PC-3 (cell line): ENCODE measurements around the gene ANKIB1. TPM values are rescaled to one million over a fixed set of nuclear protein-coding genes. Genes with fewer than 3 reads are reported as not detected.

Source experiments
- ATAC-seq: fragments of 200-7000 bp; cut with Tn5 transposase; 2 replicates; pipeline ENCODE4 v1.9.1; 2020; ENCODE audit warnings: mild to moderate bottlenecking, moderate library complexity
- BruUV-seq: library from RNA; stranded (reverse); fragments of 400-500 nt; replicated peaks from 2 replicates; lab custom pipeline; 2021; lab: Mats Ljungman, UMichigan
- CTCF ChIA-PET: fragments of 300-600 bp; sonication (Branson Sonifier 250); formaldehyde crosslinking; loops from one replicate; lab custom pipeline; 2022; ENCODE audit warnings: antibody characterized with exemption; lab: Charles Lee
- POLR2A ChIA-PET: fragments of 300-600 bp; sonication (Branson Sonifier 250); formaldehyde crosslinking; loops from one replicate; lab custom pipeline; 2022; ENCODE audit warnings: antibody characterized with exemption; ENCODE audit not compliant: unreplicated experiment; lab: Charles Lee
- DNase-seq: peaks from one replicate; pipeline ENCODE4 v3.0.0-alpha.2; 2015
- H2AFZ ChIP-seq: fragments of 300-600 bp; sonication (generic); 2 replicates; pipeline ENCODE4 v1.6.0; 2016; ENCODE audit warnings: antibody characterized with exemption, low read length
- H3F3A ChIP-seq: fragments of 300-600 bp; sonication (generic); one replicate; pipeline ENCODE4 v1.6.0; 2017; ENCODE audit warnings: antibody characterized with exemption, low read length, control low read depth, mild to moderate bottlenecking; ENCODE audit not compliant: unreplicated experiment
- H3K27ac ChIP-seq: fragments of 300-600 bp; sonication (generic); 2 replicates; pipeline ENCODE4 v1.5.1; 2016; ENCODE audit warnings: mild to moderate bottlenecking, low read length
- H3K27me3 ChIP-seq: fragments of 300-600 bp; sonication (generic); 2 replicates; pipeline ENCODE4 v1.6.1; 2016; ENCODE audit warnings: low read length, mixed read lengths
- H3K36me3 ChIP-seq: fragments of 300-600 bp; sonication (generic); 2 replicates; pipeline ENCODE4 v1.6.1; 2016; ENCODE audit warnings: low read depth, mixed run types, low read length, mixed read lengths
- H3K4me1 ChIP-seq: fragments of 300-600 bp; sonication (generic); 2 replicates; pipeline ENCODE4 v1.5.1; 2016; ENCODE audit warnings: low read length; ENCODE audit not compliant: insufficient read depth
- H3K4me2 ChIP-seq: fragments of 300-600 bp; sonication (generic); 2 replicates; pipeline ENCODE4 v1.6.0; 2016; ENCODE audit warnings: low read length
- H3K4me3 ChIP-seq: fragments of 300-600 bp; sonication (generic); 2 replicates; pipeline ENCODE4 v1.5.1; 2016; ENCODE audit warnings: mild to moderate bottlenecking, low read length, mixed read lengths
- H3K79me2 ChIP-seq: fragments of 300-600 bp; sonication (generic); 2 replicates; pipeline ENCODE4 v1.6.1; 2017; ENCODE audit warnings: low read length, mixed read lengths
- H3K9ac ChIP-seq: fragments of 300-600 bp; sonication (generic); 2 replicates; pipeline ENCODE4 v1.6.0; 2016; ENCODE audit warnings: mild to moderate bottlenecking, low read length
- H3K9me2 ChIP-seq: fragments of 300-600 bp; sonication (generic); replicated peaks from 2 replicates; pipeline ENCODE4 v1.6.1; 2016; ENCODE audit warnings: mixed run types, low read length, mixed read lengths
- H3K9me3 ChIP-seq: fragments of 300-600 bp; sonication (generic); 2 replicates; pipeline ENCODE4 v1.6.1; 2016; ENCODE audit warnings: low read length, mixed read lengths
- H4K20me1 ChIP-seq: fragments of 300-600 bp; sonication (generic); 2 replicates; pipeline ENCODE4 v1.6.1; 2016; ENCODE audit warnings: low read length, mixed read lengths
- EZH2 ChIP-seq: fragments of 300-600 bp; sonication (generic); IDR thresholded peaks from one replicate; pipeline ENCODE4 v1.6.1; 2017; ENCODE audit warnings: antibody characterized with exemption, mild to moderate bottlenecking, low read length; ENCODE audit not compliant: unreplicated experiment
- EZH2phosphoT487 ChIP-seq: fragments of 300-600 bp; sonication (generic); IDR thresholded peaks from 2 replicates; pipeline ENCODE4 v1.6.1; 2018; ENCODE audit warnings: mild to moderate bottlenecking, antibody characterized with exemption, low read length, borderline replicate concordance
- intact Hi-C: fragments of 100-400 bp; cut with micrococcal nuclease; formaldehyde crosslinking; loops from 2 replicates; pipeline ENCODE4 v1.9.0; 2023
- total RNA-seq: library from RNA; depleted of rRNA; stranded (reverse); fragments of >200 nt; gene quantifications from 2 replicates; pipeline ENCODE4 v1.2.3, GENCODE V29; 2014
- TF ChIP-seq, protein P1 (sequence below): fragments of 300-600 bp; sonication (generic); conservative IDR thresholded peaks from 2 replicates; pipeline ENCODE4 v1.5.1; 2017; ENCODE audit warnings: antibody characterized with exemption, low read depth, mild to moderate bottlenecking, low read length

ANKIB1 gene
- total RNA-seq, 1 experiment from 2014 or later: 32.1 TPM

DNA sequence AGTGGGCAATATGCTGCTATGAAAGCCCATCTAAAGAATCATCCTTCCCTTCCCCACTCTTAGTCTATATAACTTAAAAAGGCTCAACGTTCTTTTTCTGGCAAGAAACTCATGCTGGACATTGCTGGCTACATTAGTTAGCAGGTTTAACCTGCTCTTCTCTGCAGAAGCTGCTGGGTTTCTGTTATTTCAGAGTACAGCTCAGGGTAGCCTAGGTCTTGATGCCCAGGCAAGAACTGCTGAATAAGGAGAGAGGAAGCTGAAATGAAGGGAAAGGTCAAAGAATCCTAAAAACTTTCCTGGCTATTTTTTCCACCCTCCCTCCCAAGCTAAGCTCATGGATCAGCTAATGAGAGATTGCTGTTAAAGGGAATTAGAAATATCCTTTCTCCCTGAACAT lies 79.4 kb downstream of the ANKIB1 start:
- H3F3A ChIP-seq: no peaks in the 10 kb centered on the region
- ATAC-seq (no peak), DNase-seq (no peak)
- H3K4me2 ChIP-seq: no peak overlapping the region
- POLR2A ChIA-PET: no interaction called here
- CTCF ChIA-PET: no interaction called here
- no peaks in the 10 kb centered on the region for H4K20me1 ChIP-seq
- H3K4me3 ChIP-seq: no peak overlapping the region
- no peaks in the 10 kb centered on the region for H3K9me3 ChIP-seq
- intact Hi-C loops: no loop called here
- 0 out of 2 replicates have a peak, but pooled peaks cover 5% of the 10 kb centered on the region for H3K36me3 ChIP-seq
- no peak overlapping the region for H2AFZ ChIP-seq
- H3K9me2 ChIP-seq: no peaks in the 10 kb centered on the region
- BruUV-seq: no TSS peak
- H3K9ac ChIP-seq: no peak overlapping the region
- no peak overlapping the region for H3K27ac ChIP-seq
- H3K4me1 ChIP-seq: no peaks in the 10 kb centered on the region
- TF ChIP-seq EZH2 (no peak), EZH2phosphoT487 (no peak)
- TF ChIP-seq, protein P1, sequence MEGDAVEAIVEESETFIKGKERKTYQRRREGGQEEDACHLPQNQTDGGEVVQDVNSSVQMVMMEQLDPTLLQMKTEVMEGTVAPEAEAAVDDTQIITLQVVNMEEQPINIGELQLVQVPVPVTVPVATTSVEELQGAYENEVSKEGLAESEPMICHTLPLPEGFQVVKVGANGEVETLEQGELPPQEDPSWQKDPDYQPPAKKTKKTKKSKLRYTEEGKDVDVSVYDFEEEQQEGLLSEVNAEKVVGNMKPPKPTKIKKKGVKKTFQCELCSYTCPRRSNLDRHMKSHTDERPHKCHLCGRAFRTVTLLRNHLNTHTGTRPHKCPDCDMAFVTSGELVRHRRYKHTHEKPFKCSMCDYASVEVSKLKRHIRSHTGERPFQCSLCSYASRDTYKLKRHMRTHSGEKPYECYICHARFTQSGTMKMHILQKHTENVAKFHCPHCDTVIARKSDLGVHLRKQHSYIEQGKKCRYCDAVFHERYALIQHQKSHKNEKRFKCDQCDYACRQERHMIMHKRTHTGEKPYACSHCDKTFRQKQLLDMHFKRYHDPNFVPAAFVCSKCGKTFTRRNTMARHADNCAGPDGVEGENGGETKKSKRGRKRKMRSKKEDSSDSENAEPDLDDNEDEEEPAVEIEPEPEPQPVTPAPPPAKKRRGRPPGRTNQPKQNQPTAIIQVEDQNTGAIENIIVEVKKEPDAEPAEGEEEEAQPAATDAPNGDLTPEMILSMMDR: no peak
- H3K27me3 ChIP-seq: no peaks in the 10 kb centered on the region
- H3K79me2 ChIP-seq: no peaks in the 10 kb centered on the region

DNA sequence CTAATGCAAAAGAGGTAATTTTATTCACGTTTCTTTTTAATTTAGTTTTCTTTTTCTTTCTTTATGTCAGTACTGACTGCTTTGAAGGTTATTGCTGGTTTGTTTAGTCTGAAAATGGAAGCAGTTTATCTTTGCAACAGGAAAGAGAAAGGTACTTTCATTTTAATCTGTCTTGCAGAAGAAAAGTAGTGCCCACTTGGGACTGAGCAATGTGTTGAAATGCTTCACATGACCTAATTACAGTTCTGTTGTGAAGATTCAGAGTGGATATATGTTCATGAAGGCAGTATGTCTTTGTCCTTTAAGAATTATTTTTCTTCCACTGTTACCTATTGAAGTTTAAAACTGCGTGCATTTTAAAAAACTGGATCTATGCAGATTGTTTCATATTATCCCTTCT lies 80.1 kb downstream of the ANKIB1 start:
- BruUV-seq: no TSS peak
- Histone ChIP-seq H4K20me1 (no peaks in the 10 kb centered on the region), H3K9me2 (no peaks in the 10 kb centered on the region), H2AFZ (no peak overlapping the region), H3K4me1 (no peaks in the 10 kb centered on the region), H3F3A (no peaks in the 10 kb centered on the region), H3K27me3 (no peaks in the 10 kb centered on the region), H3K4me2 (no peak overlapping the region), H3K9ac (no peak overlapping the region), H3K4me3 (no peak overlapping the region), H3K79me2 (no peaks in the 10 kb centered on the region), H3K36me3 (0 out of 2 replicates have a peak, but pooled peaks cover 5% of the 10 kb centered on the region), H3K27ac (no peak overlapping the region), H3K9me3 (no peaks in the 10 kb centered on the region)
- ATAC-seq (no peak), DNase-seq (no peak)
- intact Hi-C loops: no loop called here
- ChIA-PET POLR2A (interaction anchor here (0.6 kb wide), 1 partner anchor 39 kb away, joined by 8 read pairs; no protein-coding TSS in a partner anchor), CTCF (no interaction called here)
- no peak for TF ChIP-seq EZH2phosphoT487
- no peak for TF ChIP-seq EZH2
- TF ChIP-seq, protein P1: no peak

DNA sequence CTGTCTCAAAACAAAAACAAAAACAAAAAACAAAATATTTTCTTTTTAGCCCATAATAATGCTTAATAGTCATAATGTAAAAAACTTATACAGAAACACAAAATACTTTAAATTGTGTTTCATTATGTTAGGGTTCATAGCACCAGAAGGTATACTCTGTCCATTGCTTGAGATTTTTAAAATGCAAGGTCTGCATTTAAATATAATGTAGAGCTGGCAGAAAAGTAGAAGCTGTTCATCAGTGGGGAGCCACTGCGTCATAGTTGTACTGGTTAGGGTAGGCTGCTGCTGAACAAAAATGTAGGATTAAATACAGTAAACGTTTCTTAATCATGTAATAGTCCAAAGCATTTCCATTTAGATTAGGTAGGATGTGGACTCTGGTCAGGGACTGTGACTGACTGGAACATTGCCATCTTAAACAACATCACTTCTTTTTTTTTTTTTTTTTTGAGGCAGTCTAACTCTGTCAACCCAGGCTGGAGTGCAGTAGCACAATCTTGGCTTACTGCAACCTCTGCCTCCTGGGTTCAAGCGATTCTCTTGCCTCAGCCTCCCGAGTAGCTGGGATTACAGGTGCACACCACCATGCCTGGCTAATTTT lies 85.2 kb downstream of the ANKIB1 start:
- intact Hi-C loops: no loop called here
- TF ChIP-seq EZH2phosphoT487: no peak
- TF ChIP-seq, protein P1: no peak
- Histone ChIP-seq H3K9ac (no peak overlapping the region), H3K4me2 (no peak overlapping the region), H3K27me3 (no peaks in the 10 kb centered on the region), H4K20me1 (no peaks in the 10 kb centered on the region), H3K36me3 (peaks cover 5% of the 10 kb centered on the region; the same call in 1 of the 2 replicates), H3K9me3 (no peaks in the 10 kb centered on the region), H3K27ac (no peak overlapping the region), H3K4me1 (no peaks in the 10 kb centered on the region), H3F3A (no peaks in the 10 kb centered on the region), H2AFZ (no peak overlapping the region), H3K4me3 (no peak overlapping the region), H3K79me2 (no peaks in the 10 kb centered on the region), H3K9me2 (no peaks in the 10 kb centered on the region)
- no peak for ATAC-seq
- BruUV-seq: no TSS peak
- ChIA-PET POLR2A (interaction anchor here (0.6 kb wide), 1 partner anchor 14 kb away, joined by 3 read pairs; no protein-coding TSS in a partner anchor), CTCF (no interaction called here)
- no peak for DNase-seq
